Measurements from ENCODE around the gene PADI2.
A peak's percentile ranks its signal among the peaks of the same experiment; 100 is the strongest.

DNA sequence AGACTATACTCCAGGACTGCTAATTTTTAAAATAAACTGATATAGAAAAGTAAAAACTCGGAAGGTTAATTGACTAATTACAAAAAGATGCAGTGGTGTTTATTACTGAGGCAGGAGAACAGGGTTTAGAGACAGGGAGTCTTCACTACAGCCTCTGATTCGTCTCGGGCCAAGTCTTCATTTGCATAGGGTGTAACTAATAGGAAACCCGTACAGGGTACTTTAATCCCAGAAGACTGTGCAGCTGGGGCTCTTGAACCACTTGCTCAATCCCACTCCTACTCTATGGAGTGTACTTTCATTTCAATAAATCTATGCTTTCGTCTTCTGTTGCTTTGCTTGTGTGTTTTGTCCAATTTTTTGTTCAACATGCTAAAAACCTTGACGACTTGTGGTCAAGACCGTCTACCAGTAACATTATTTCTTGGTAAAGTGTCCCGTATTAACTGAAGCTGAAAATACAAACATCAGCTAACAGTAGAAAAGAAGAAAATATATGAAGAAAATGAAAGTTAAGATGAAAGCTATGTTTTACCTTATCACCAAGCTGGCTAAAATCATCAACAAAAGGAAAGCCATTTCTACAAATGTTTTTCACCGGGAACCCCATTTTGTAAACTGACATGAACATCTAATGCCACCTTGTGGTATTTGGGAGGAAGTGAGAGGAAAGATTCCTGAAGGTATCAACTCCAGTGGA lies 73.5 kb downstream of the PADI2 start:
- TF ChIP-seq, protein P1, sequence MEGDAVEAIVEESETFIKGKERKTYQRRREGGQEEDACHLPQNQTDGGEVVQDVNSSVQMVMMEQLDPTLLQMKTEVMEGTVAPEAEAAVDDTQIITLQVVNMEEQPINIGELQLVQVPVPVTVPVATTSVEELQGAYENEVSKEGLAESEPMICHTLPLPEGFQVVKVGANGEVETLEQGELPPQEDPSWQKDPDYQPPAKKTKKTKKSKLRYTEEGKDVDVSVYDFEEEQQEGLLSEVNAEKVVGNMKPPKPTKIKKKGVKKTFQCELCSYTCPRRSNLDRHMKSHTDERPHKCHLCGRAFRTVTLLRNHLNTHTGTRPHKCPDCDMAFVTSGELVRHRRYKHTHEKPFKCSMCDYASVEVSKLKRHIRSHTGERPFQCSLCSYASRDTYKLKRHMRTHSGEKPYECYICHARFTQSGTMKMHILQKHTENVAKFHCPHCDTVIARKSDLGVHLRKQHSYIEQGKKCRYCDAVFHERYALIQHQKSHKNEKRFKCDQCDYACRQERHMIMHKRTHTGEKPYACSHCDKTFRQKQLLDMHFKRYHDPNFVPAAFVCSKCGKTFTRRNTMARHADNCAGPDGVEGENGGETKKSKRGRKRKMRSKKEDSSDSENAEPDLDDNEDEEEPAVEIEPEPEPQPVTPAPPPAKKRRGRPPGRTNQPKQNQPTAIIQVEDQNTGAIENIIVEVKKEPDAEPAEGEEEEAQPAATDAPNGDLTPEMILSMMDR (IDR thresholded peaks at IDR 0.05), result peak; percentile 66 to 89 (median 69)
- TF ChIP-seq POLR2A (IDR thresholded peaks at IDR 0.05), result no peak
